Measurements from ENCODE around the gene SEMA3C. TPM values are rescaled to one million over a fixed set of nuclear protein-coding genes. Genes with fewer than 3 reads are reported as not detected.

The SEMA3C gene
- total RNA-seq, 4 donors from 2014 or later = 2.6 to 30.9 (median 14.2) TPM

GRCh38 chr7:80960244-80960795 is 41.5 kb upstream of the SEMA3C start:
- whole genome bisulfite sequencing, 2 donors = 75 to 88% methylated on average over 2 of the region's 2 CpGs
- TF ChIP-seq CTCF (IDR thresholded peaks at IDR 0.05) = no peak
- TF ChIP-seq POLR2A (IDR thresholded peaks at IDR 0.05) = no peak
- H3K4me1 ChIP-seq = no peaks in the 10 kb centered on the region
- no peaks in the 10 kb centered on the region for H3K9me3 ChIP-seq
- intact Hi-C loops (cut with DNase I) = no loop called here
- H3K4me3 ChIP-seq = no peak overlapping the region
- H3K36me3 ChIP-seq = no peaks in the 10 kb centered on the region
- no peak overlapping the region for H3K27ac ChIP-seq
- DNase-seq = no peak
- no peaks in the 10 kb centered on the region for H3K27me3 ChIP-seq

GRCh38 chr7:80957226-80957777 is 38.5 kb upstream of the SEMA3C start:
- no peak for DNase-seq
- Histone ChIP-seq H3K4me3 (no peak overlapping the region), H3K36me3 (no peaks in the 10 kb centered on the region), H3K4me1 (no peaks in the 10 kb centered on the region), H3K27me3 (no peaks in the 10 kb centered on the region), H3K9me3 (no peaks in the 10 kb centered on the region), H3K27ac (no peak overlapping the region)
- 73 to 93% methylated on average over 3 of the region's 3 CpGs for WGBS, 2 donors
- TF ChIP-seq CTCF (IDR thresholded peaks at IDR 0.05) (no peak), POLR2A (IDR thresholded peaks at IDR 0.05) (no peak)
- intact Hi-C loops (cut with DNase I) = no loop called here

GRCh38 chr7:80954191-80954590 is 35.3 kb upstream of the SEMA3C start:
- Histone ChIP-seq H3K4me1 (no peaks in the 10 kb centered on the region), H3K9me3 (no peaks in the 10 kb centered on the region), H3K27me3 (no peaks in the 10 kb centered on the region), H3K27ac (no peak overlapping the region), H3K36me3 (no peaks in the 10 kb centered on the region), H3K4me3 (no peak overlapping the region)
- intact Hi-C loops (cut with DNase I) = no loop called here
- no peak for DNase-seq
- 43 to 75% methylated on average over 1 of the region's 1 CpG for WGBS, 2 donors
- no peak for TF ChIP-seq POLR2A (IDR thresholded peaks at IDR 0.05)
- no peak for TF ChIP-seq CTCF (IDR thresholded peaks at IDR 0.05)

GRCh38 chr7:80950550-80950967 is 31.7 kb upstream of the SEMA3C start:
- 15 to 25% methylated on average over 2 of the region's 2 CpGs for WGBS, 2 donors
- no peaks in the 10 kb centered on the region for H3K27me3 ChIP-seq
- no peaks in the 10 kb centered on the region for H3K36me3 ChIP-seq
- TF ChIP-seq POLR2A (IDR thresholded peaks at IDR 0.05) (no peak), CTCF (IDR thresholded peaks at IDR 0.05) (no peak)
- no peaks in the 10 kb centered on the region for H3K9me3 ChIP-seq
- H3K4me3 ChIP-seq = no peak overlapping the region
- no peak for DNase-seq
- intact Hi-C loops (cut with DNase I) = no loop called here
- H3K4me1 ChIP-seq = no peaks in the 10 kb centered on the region
- no peak overlapping the region for H3K27ac ChIP-seq

- Histone ChIP-seq H3K4me1 (no peaks in the 10 kb centered on the region), H3K27me3 (no peaks in the 10 kb centered on the region), H3K9me3 (no peaks in the 10 kb centered on the region), H3K27ac (no peak overlapping the region), H3K4me3 (no peak overlapping the region), H3K36me3 (no peaks in the 10 kb centered on the region)
- no peak for TF ChIP-seq POLR2A (IDR thresholded peaks at IDR 0.05)
- no peak for TF ChIP-seq CTCF (IDR thresholded peaks at IDR 0.05)
- no peak for DNase-seq
- WGBS, 2 donors = 70 to 95% methylated on average over 1 of the region's 1 CpG
- intact Hi-C loops (cut with DNase I) = no loop called here
Measured at GRCh38 chr7:80949449-80949848, 30.6 kb upstream of the SEMA3C start.
